HEK293T (cell line): ENCODE data around the gene MPRIP.

Experiments
- CTCF ChIA-PET: fragments of 350-600 bp; formaldehyde crosslinking; extraction: SDS; loops from one replicate; lab custom pipeline; 2021; ENCODE audit warnings: antibody characterized with exemption, inconsistent platforms; lab: Yijun Ruan, JAX
- POLR2A ChIA-PET: fragments of 350-600 bp; formaldehyde crosslinking; extraction: SDS; loops from one replicate; lab custom pipeline; 2020; ENCODE audit warnings: antibody characterized with exemption, inconsistent platforms; lab: Yijun Ruan, JAX
- DNase-seq: peaks from one replicate; pipeline ENCODE4 v3.0.0; 2012; ENCODE audit warnings: mixed read lengths; ENCODE audit errors: extremely low spot score
- ARNT ChIP-seq: fragments of 450-650 bp; IDR thresholded peaks from 2 replicates; pipeline ENCODE4 v1.6.1; 2017; ENCODE audit warnings: mild to moderate bottlenecking
- BHLHE40 ChIP-seq: fragments of 450-650 bp; IDR thresholded peaks from 2 replicates; pipeline ENCODE4 v1.6.1; 2016; ENCODE audit warnings: mild to moderate bottlenecking, moderate library complexity, borderline replicate concordance
- CTBP1 ChIP-seq: fragments of 450-650 bp; IDR thresholded peaks from 2 replicates; pipeline ENCODE4 v1.6.1; 2016; ENCODE audit warnings: borderline replicate concordance
- ELF4 ChIP-seq: fragments of 450-650 bp; IDR thresholded peaks from 2 replicates; pipeline ENCODE4 v1.6.1; 2017; ENCODE audit warnings: antibody characterized with exemption
- FOXA1 ChIP-seq: fragments of 450-650 bp; IDR thresholded peaks from 2 replicates; pipeline ENCODE4 v1.6.1; 2016; ENCODE audit warnings: mild to moderate bottlenecking
- FOXK2 ChIP-seq: fragments of 450-650 bp; IDR thresholded peaks from 2 replicates; pipeline ENCODE4 v1.6.1; 2016; ENCODE audit warnings: mild to moderate bottlenecking
- FOXM1 ChIP-seq: fragments of 450-650 bp; IDR thresholded peaks from 2 replicates; pipeline ENCODE4 v1.6.1; 2017; ENCODE audit warnings: mild to moderate bottlenecking, borderline replicate concordance
- HDGF ChIP-seq: fragments of 450-650 bp; IDR thresholded peaks from 2 replicates; pipeline ENCODE4 v1.6.1; 2017; ENCODE audit warnings: antibody characterized with exemption, borderline replicate concordance
- L3MBTL2 ChIP-seq: fragments of 450-650 bp; conservative IDR thresholded peaks from 2 replicates; pipeline ENCODE4 v1.6.1; 2016; ENCODE audit warnings: mild to moderate bottlenecking
- LEF1 ChIP-seq: fragments of 450-650 bp; IDR thresholded peaks from 2 replicates; pipeline ENCODE4 v1.6.1; 2017; ENCODE audit warnings: mild to moderate bottlenecking, borderline replicate concordance
- NFRKB ChIP-seq: fragments of 450-650 bp; IDR thresholded peaks from 2 replicates; pipeline ENCODE4 v1.6.1; 2016; ENCODE audit warnings: mild to moderate bottlenecking, moderate library complexity
- SP1 ChIP-seq: fragments of 450-650 bp; IDR thresholded peaks from 2 replicates; pipeline ENCODE4 v1.6.1; 2017
- SUZ12 ChIP-seq: fragments of 450-650 bp; IDR thresholded peaks from 2 replicates; pipeline ENCODE4 v1.6.1; 2016; ENCODE audit warnings: mild to moderate bottlenecking
- TARDBP ChIP-seq: fragments of 450-650 bp; IDR thresholded peaks from 2 replicates; pipeline ENCODE4 v1.6.1; 2016
- ZNF384 ChIP-seq: fragments of 450-650 bp; IDR thresholded peaks from 2 replicates; pipeline ENCODE4 v1.6.1; 2016
- TF ChIP-seq, protein P1 (sequence below): fragments of 450-650 bp; IDR thresholded peaks from 2 replicates; pipeline ENCODE4 v1.6.1; 2016

The MPRIP gene

DNA sequence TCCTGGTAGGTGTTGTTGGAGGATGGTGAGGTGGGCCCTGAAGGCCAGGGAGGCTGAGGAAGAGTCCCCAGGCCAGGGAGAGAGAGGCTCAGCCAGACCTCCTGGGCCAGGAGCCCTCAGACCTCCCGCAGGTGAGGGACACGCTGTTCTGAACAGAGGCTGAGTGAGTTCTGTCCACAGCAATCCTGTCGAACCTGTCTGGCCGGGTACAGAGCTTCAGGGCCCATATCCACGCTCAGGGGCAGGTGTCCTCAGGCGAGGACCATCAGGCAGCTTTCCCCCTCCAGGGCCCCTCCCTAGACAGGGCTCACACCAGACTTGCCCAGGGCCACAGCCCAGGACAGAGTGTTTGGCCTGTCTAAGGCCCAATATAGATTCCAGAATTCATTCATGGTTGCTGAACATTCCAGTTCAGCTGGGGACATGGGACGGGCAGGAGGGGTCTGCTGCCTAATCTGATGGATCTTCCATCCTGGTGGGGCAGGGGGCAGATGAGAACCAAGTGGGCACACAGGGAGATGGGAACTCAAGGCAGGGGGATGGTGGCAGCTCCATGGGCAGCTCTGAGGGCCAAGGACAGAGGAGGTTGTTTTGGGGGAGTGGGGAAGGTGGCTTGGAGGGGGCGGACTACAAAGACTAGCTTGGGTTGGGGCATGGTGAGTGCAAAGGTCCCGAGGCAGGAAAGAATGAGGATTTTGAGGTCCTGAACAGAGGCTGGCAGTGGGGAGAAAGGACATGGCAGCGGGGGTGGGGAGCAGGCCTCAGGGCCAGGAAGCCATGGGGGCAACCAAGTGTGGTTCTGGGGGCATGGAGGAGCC is 23.4 kb upstream of the MPRIP start:
- TF ChIP-seq CTBP1, result no peak
- ChIA-PET POLR2A (no interaction called here), CTCF (no interaction called here)
- no peak for DNase-seq

GRCh38 chr17:17019430-17019762 is 22.9 kb upstream of the MPRIP start:
- no peak for DNase-seq
- POLR2A ChIA-PET, result no interaction called here
- CTCF ChIA-PET, result no interaction called here
- TF ChIP-seq LEF1 (no peak), SP1 (no peak), HDGF (no peak), ELF4 (no peak)
- TF ChIP-seq, protein P1, sequence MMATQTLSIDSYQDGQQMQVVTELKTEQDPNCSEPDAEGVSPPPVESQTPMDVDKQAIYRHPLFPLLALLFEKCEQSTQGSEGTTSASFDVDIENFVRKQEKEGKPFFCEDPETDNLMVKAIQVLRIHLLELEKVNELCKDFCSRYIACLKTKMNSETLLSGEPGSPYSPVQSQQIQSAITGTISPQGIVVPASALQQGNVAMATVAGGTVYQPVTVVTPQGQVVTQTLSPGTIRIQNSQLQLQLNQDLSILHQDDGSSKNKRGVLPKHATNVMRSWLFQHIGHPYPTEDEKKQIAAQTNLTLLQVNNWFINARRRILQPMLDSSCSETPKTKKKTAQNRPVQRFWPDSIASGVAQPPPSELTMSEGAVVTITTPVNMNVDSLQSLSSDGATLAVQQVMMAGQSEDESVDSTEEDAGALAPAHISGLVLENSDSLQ, result no peak

DNA sequence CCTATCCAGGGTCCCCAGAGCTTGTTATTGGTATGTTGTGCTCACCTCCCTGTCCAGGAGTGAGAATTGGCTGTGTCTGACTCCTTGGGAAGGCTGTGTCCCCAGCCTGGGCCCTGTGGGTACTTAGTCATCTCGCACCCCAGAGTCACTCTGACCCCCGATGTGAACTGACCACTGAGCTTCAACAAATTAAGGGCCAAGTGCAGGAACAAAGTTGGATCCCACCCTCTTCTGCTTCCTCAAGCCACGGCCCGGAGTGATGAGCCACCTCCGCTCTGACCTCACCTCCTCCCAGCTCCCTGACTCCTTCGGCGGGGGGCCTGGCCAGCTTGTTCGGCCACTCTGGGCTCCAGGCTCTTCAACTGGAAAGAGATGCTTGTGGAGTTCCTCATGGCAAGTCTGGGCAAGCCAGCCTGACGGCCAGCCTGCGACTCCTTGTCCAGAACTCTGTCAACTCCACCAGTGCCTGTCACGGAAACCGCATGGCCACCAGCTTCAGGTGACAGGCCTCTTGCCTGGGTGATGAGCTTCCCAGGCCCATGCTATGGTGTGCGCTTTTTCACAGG is 22.3 kb upstream of the MPRIP start:
- no peak for TF ChIP-seq ZNF384
- TF ChIP-seq TARDBP, result no peak
- no peak for TF ChIP-seq HDGF
- TF ChIP-seq L3MBTL2, result no peak
- TF ChIP-seq FOXM1, result no peak
- TF ChIP-seq FOXK2, result no peak
- TF ChIP-seq ARNT, result no peak
- TF ChIP-seq FOXA1, result no peak
- no peak for TF ChIP-seq ELF4
- TF ChIP-seq CTBP1, result no peak
- TF ChIP-seq SUZ12, result no peak
- no peak for TF ChIP-seq BHLHE40
- TF ChIP-seq LEF1, result no peak
- TF ChIP-seq, protein P1, result no peak
- TF ChIP-seq SP1, result no peak
- no peak for TF ChIP-seq NFRKB
- CTCF ChIA-PET, result interaction anchor here (0.5 to 0.6 kb wide), 2 partner anchors 10 to 122 kb away, joined by 3 read pairs; no protein-coding TSS in a partner anchor
- POLR2A ChIA-PET, result no interaction called here

GRCh38 chr17:17020821-17021193 is 21.4 kb upstream of the MPRIP start:
- DNase-seq, result no peak
- CTCF ChIA-PET, result no interaction called here

More for the DNA sequence above, 22.3 kb upstream of the MPRIP start:
- no peak for DNase-seq

GRCh38 chr17:17021194-17021863 is 20.9 kb upstream of the MPRIP start:
- DNase-seq, result no peak
- POLR2A ChIA-PET, result no interaction called here
- CTCF ChIA-PET, result no interaction called here
- TF ChIP-seq TARDBP, result no peak
- no peak for TF ChIP-seq BHLHE40
- no peak for TF ChIP-seq L3MBTL2
- TF ChIP-seq, protein P1, result no peak

More at GRCh38 chr17:17020821-17021193, 21.4 kb upstream of the MPRIP start:
- TF ChIP-seq NFRKB, result no peak
- TF ChIP-seq FOXK2, result no peak
- TF ChIP-seq L3MBTL2, result no peak
- TF ChIP-seq ZNF384, result no peak
- no peak for TF ChIP-seq CTBP1
- no peak for TF ChIP-seq FOXA1
- TF ChIP-seq, protein P1, result no peak
- POLR2A ChIA-PET, result no interaction called here

DNA sequence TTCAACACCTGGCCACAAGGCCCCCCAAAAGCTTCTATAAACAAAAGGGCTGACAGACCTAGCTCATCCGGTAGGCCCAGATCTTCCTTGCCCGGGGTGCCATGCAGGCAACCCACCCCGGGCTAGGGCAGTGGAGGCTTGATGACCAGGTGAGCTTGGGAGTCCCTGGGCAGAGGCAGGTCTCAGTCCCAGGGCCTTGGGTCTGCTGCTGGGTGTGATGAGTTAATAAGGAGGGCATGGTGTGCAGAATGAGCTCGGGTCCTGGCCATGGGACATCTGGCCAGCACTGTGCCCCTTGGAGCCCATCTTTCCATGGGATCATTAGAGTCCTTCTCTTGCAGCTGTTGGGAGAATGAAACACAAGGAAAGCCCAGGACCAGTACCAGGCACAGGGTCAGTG is 20.2 kb upstream of the MPRIP start:
- no peak for TF ChIP-seq SUZ12
- no peak for TF ChIP-seq ELF4
- TF ChIP-seq FOXM1, result no peak
- no peak for TF ChIP-seq ARNT
- no peak for TF ChIP-seq CTBP1
- no peak for TF ChIP-seq FOXK2
- TF ChIP-seq TARDBP, result no peak
- no peak for TF ChIP-seq BHLHE40
- no peak for TF ChIP-seq FOXA1
- no peak for TF ChIP-seq LEF1
- no peak for TF ChIP-seq ZNF384
- no peak for TF ChIP-seq HDGF
- TF ChIP-seq L3MBTL2, result no peak
- TF ChIP-seq NFRKB, result no peak
- TF ChIP-seq, protein P1, result no peak
- TF ChIP-seq SP1, result no peak
- ChIA-PET POLR2A (interaction anchor here (0.7 kb wide), 1 partner anchor 486 kb away, joined by 3 read pairs; no protein-coding TSS in a partner anchor), CTCF (no interaction called here)
- no peak for DNase-seq
